Effector memory CD4-positive, alpha-beta T cell (primary cell): ENCODE results near the gene ARRDC4.

Source experiments
- DNase-seq, 3 donors: peaks; one replicate each; pipeline ENCODE4 v3.0.0-alpha.2; 2020
- H3K27ac ChIP-seq: 2 replicates; pipeline ENCODE4 v1.7.0; 2013; ENCODE audit warnings: mild to moderate bottlenecking, low read length, moderate library complexity; ENCODE audit not compliant: insufficient read depth, poor library complexity, severe bottlenecking
- H3K27me3 ChIP-seq: replicated peaks from 2 replicates; pipeline ENCODE4 v1.7.0; 2013; ENCODE audit warnings: mild to moderate bottlenecking, low read length; ENCODE audit not compliant: insufficient read depth, control insufficient read depth, poor library complexity, severe bottlenecking
- H3K36me3 ChIP-seq: 2 replicates; pipeline ENCODE4 v1.7.0; 2013; ENCODE audit warnings: mild to moderate bottlenecking, low read length, moderate library complexity; ENCODE audit not compliant: control insufficient read depth, insufficient read depth
- H3K4me1 ChIP-seq: 2 replicates; pipeline ENCODE4 v1.7.0; 2013; ENCODE audit warnings: low read length, mild to moderate bottlenecking; ENCODE audit not compliant: control insufficient read depth, insufficient read depth, poor library complexity, severe bottlenecking
- H3K4me3 ChIP-seq: 2 replicates; pipeline ENCODE4 v1.7.0; 2013; ENCODE audit warnings: low read length, low read depth, mild to moderate bottlenecking; ENCODE audit not compliant: insufficient read depth, poor library complexity, severe bottlenecking
- H3K9me3 ChIP-seq: 2 replicates; pipeline ENCODE4 v1.7.0; 2013; ENCODE audit warnings: mild to moderate bottlenecking, low read length, moderate library complexity; ENCODE audit not compliant: control insufficient read depth

Gene ARRDC4

GRCh38 chr15:97944724-97945123, 15.8 kb upstream of the ARRDC4 start:
- no peaks in the 10 kb centered on the region for H3K4me1 ChIP-seq
- no peaks in the 10 kb centered on the region for H3K27me3 ChIP-seq
- DNase-seq = no peak
- H3K4me3 ChIP-seq = no peak overlapping the region
- H3K27ac ChIP-seq = no peak overlapping the region
- H3K9me3 ChIP-seq = no peaks in the 10 kb centered on the region
- no peaks in the 10 kb centered on the region for H3K36me3 ChIP-seq

GRCh38 chr15:97947465-97948260, 12.8 kb upstream of the ARRDC4 start:
- Histone ChIP-seq H3K27me3 (no peaks in the 10 kb centered on the region), H3K4me1 (no peaks in the 10 kb centered on the region), H3K9me3 (no peaks in the 10 kb centered on the region), H3K4me3 (no peak overlapping the region), H3K36me3 (no peaks in the 10 kb centered on the region), H3K27ac (no peak overlapping the region)
- no peak for DNase-seq

DNA sequence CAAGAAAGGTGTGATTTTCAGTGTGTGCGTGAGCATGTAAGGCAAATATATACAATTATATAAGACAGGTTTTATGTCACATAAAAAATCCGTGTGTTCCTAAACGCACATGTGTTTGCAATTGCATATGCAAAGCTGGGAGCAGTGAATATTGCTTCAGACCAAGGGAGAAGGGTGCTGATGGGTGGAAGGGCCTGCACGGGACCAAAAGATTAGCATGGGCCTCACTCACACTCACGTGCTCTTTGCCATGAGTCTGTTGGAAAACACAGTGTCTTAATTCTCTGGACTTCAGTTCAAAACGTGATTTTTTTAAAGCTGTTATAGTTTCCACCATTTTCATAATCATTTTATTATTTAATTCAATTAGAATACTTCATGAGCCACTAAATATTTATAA, 7.2 kb upstream of the ARRDC4 start:
- Histone ChIP-seq H3K4me1 (no peaks in the 10 kb centered on the region), H3K9me3 (no peaks in the 10 kb centered on the region), H3K27me3 (no peaks in the 10 kb centered on the region), H3K36me3 (no peaks in the 10 kb centered on the region), H3K4me3 (no peak overlapping the region), H3K27ac (no peak overlapping the region)
- DNase-seq = no peak

DNA sequence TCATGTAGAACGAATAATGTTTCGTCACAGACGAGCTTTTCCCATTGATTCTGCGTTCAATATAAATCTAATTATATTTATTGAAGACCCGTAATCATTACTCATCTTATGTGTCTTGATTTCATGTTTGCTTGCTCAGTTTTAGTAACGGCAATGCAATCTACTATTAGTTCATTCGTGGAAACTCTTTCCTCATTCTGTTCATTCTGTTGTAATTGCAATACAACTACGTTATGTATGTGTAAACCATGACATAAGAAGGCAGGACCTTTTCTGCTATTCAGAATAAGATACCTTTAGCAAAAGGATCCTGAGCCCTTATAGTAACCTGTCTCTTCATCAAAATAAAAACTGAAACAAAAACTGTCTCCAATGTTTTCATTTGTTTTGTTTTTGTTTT, 6.8 kb upstream of the ARRDC4 start:
- H3K36me3 ChIP-seq = no peaks in the 10 kb centered on the region
- H3K4me3 ChIP-seq = no peak overlapping the region
- H3K9me3 ChIP-seq = no peaks in the 10 kb centered on the region
- no peaks in the 10 kb centered on the region for H3K4me1 ChIP-seq
- DNase-seq = no peak
- H3K27ac ChIP-seq = no peak overlapping the region
- H3K27me3 ChIP-seq = no peaks in the 10 kb centered on the region

DNA sequence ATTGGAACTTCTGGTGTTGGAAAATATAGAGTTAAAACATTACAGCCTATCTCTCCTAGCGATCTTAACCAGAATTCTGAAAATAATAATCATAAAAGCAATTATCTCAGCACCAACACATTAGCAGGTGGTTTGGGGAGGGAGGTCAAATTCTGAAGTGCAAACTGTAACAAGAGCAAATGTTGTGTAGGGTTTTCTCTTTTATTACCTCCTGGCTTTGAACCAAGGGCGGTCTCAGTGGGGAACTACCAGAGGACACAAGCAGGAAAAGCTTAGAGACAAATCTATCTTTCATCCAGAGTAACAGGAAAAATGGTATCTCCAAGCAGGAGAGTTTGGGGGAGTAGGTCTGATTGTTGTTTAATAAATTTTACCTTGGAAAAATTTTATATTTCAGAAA, 5.5 kb upstream of the ARRDC4 start:
- Histone ChIP-seq H3K9me3 (no peaks in the 10 kb centered on the region), H3K4me3 (no peak overlapping the region), H3K36me3 (no peaks in the 10 kb centered on the region), H3K4me1 (no peaks in the 10 kb centered on the region), H3K27me3 (no peaks in the 10 kb centered on the region), H3K27ac (no peak overlapping the region)
- no peak for DNase-seq

DNA sequence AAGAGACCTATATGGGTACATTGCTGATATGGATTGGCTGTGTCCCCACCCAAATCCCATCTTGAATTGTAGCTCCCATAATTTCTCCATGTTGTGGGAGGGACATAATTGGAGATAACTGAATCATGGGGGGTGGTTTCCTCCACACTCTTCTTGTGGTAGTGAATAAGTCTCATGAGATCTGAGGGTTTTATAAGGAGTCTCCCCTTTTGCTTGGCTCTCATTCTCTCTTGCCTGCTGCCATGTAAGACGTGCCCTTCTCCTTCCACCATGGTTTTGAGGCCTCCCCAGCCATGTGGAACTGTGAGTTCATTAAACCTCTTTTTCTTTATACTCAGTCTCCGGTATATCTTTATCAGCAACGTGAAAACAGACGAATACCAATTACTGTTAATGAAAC, 5.0 kb upstream of the ARRDC4 start:
- no peak overlapping the region for H3K27ac ChIP-seq
- H3K9me3 ChIP-seq = no peaks in the 10 kb centered on the region
- H3K4me3 ChIP-seq = no peak overlapping the region
- no peaks in the 10 kb centered on the region for H3K36me3 ChIP-seq
- no peaks in the 10 kb centered on the region for H3K4me1 ChIP-seq
- DNase-seq = no peak
- H3K27me3 ChIP-seq = no peaks in the 10 kb centered on the region

GRCh38 chr15:97959724-97960363, 659 bp upstream of the ARRDC4 start:
- Histone ChIP-seq H3K9me3 (no peaks in the 10 kb centered on the region), H3K27ac (peak overlapping the region; percentile 33), H3K4me1 (no peaks in the 10 kb centered on the region), H3K36me3 (no peaks in the 10 kb centered on the region), H3K27me3 (no peaks in the 10 kb centered on the region), H3K4me3 (peak overlapping the region; percentile 15)
- DNase-seq = no peak

DNA sequence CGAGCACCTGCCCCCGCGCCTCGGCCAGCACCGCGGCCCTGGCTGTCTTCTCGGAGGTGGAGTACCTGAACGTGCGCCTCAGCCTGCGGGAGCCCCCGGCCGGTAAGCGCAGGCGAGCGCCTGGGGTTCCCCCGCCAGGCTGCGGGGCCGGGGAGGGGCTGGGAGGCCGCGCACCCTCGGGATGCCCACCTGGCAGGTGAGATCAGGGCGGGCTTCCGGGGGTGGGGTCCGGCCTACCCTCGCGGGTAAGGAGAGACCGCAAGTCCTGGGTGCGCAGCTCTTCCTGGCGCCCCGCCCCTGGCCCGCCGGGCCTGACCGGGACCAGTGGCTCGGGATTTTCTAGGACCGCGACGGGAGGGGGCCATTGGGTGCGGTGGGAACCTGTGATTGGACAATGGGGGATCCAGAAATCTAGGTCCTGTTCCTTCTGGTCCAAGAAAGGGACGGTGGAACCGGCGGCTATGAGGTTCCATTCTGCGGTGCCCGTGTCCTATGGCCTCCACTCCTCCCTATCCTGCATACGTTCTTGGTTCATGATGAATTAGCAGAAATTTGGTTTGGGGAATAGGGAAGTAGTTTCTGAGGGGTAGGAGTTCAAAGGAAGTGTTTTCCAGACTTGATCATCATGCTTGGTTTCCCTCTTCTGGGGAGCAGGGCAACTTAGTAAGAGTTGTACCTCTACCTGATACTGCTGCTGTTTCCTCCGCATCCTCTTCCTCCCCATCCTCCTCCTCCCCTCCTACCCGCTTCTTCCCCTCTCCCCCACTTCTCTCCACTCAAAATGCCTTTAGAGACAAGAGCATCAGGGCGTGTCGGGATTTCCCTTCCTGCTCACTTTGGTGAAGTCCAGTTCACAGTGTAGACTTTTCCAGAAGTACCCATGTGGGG, 808 bp downstream of the ARRDC4 start:
- H3K36me3 ChIP-seq = no peaks in the 10 kb centered on the region
- no peak for DNase-seq
- H3K9me3 ChIP-seq = no peaks in the 10 kb centered on the region
- H3K27ac ChIP-seq = peak overlapping the region; percentile 71
- H3K4me1 ChIP-seq = no peaks in the 10 kb centered on the region
- peak overlapping the region; percentile 55 for H3K4me3 ChIP-seq
- H3K27me3 ChIP-seq = no peaks in the 10 kb centered on the region

DNA sequence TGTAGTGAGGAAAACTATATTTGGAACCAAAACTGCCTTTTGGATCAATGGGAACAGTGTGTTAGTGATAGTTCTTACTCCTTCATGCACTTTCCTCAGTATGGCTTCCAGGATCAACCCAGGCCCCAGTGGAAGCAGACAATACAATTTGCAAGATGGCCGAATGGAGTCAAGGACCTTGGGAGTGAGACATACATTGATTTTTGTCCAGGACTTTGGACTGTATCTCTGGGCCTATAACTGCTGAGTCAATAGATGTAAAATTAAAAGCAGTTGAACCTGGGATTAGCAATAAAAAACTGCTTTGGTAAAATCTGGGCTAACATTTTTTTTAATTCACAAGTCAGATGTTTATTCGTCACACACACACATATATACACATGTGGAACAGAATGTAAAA, 1.8 kb downstream of the ARRDC4 start:
- H3K36me3 ChIP-seq = no peaks in the 10 kb centered on the region
- no peaks in the 10 kb centered on the region for H3K27me3 ChIP-seq
- DNase-seq = no peak
- no peak overlapping the region for H3K4me3 ChIP-seq
- H3K4me1 ChIP-seq = no peaks in the 10 kb centered on the region
- no peak overlapping the region for H3K27ac ChIP-seq
- H3K9me3 ChIP-seq = no peaks in the 10 kb centered on the region

GRCh38 chr15:97963779-97964178, 3.3 kb downstream of the ARRDC4 start:
- no peak overlapping the region for H3K4me3 ChIP-seq
- H3K27ac ChIP-seq = no peak overlapping the region
- DNase-seq = no peak
- H3K36me3 ChIP-seq = no peaks in the 10 kb centered on the region
- H3K9me3 ChIP-seq = no peaks in the 10 kb centered on the region
- H3K27me3 ChIP-seq = no peaks in the 10 kb centered on the region
- H3K4me1 ChIP-seq = no peaks in the 10 kb centered on the region
